Tibial nerve (tissue), 4 donors: ENCODE results near the gene LOXL1. TPM values are rescaled to one million over a fixed set of nuclear protein-coding genes. Genes with fewer than 3 reads are reported as not detected.
A peak's percentile ranks its signal among the peaks of the same experiment; 100 is the strongest.

Experiments used
- DNase-seq, 2 donors: peaks; one replicate each; pipeline ENCODE4 v3.0.0-alpha.2; 2019; ENCODE audit warnings: low spot score in 2 of 2
- H3K27ac ChIP-seq, 4 donors: fragments of 200-600 bp; sonication (generic) in 3 of 4; one replicate each; pipeline ENCODE4 v1.5.1; 2017 to 2019; ENCODE audit warnings: mild to moderate bottlenecking in 1 of 4
- H3K27me3 ChIP-seq, 2 donors: fragments of 200-600 bp; sonication (generic) in 1 of 2; one replicate each; pipeline versions ENCODE4 v1.5.1 to v1.6.0; 2017 to 2019
- H3K36me3 ChIP-seq, 3 donors: fragments of 200-600 bp; sonication (generic); one replicate each; pipeline ENCODE4 v1.5.1; 2018 to 2019
- H3K4me1 ChIP-seq, 4 donors: fragments of 200-600 bp; sonication (generic) in 3 of 4; one replicate each; pipeline ENCODE4 v1.5.1; 2017 to 2019
- H3K4me3 ChIP-seq, 4 donors: fragments of 200-600 bp; sonication (generic) in 3 of 4; one replicate each; pipeline ENCODE4 v1.5.1; 2017 to 2019; ENCODE audit warnings: mild to moderate bottlenecking in 1 of 4, moderate library complexity in 1 of 4
- H3K9me3 ChIP-seq, 4 donors: fragments of 200-600 bp; sonication (generic) in 3 of 4; one replicate each; pipeline ENCODE4 v1.5.1; 2017 to 2019
- EP300 ChIP-seq, 2 donors: sonication (generic); formaldehyde crosslinking; IDR thresholded peaks; one replicate each; pipeline ENCODE4 v1.6.1; 2017; ENCODE audit warnings: antibody characterized with exemption in 2 of 2, mild to moderate bottlenecking in 1 of 2
- POLR2A ChIP-seq, 2 donors: fragments of 450-650 bp; IDR thresholded peaks; one replicate each; pipeline ENCODE4 v1.6.1; 2017; ENCODE audit warnings: antibody characterized with exemption in 2 of 2, mild to moderate bottlenecking in 2 of 2, moderate library complexity in 2 of 2
- WGBS, 2 donors: methylation state at CpG; one replicate each; pipeline ENCODE4 v1.1.5; 2018; 5-methylcytosine and 5-hydroxymethylcytosine counted together
- total RNA-seq, 4 donors: library from RNA; depleted of rRNA; stranded (reverse); fragments of >200 nt; gene quantifications; one replicate each; pipeline ENCODE4 v1.1.0, GENCODE V29; 2016
- TF ChIP-seq, protein P1 (sequence below), 5 experiments: fragments of 200-600 bp in 3 of 5; fragments of 450-650 bp in 2 of 5; sonication (generic) in 3 of 5; IDR thresholded peaks; one replicate each; pipeline ENCODE4 v1.5.1; 2016 to 2019; ENCODE audit warnings: antibody characterized with exemption in 5 of 5, mild to moderate bottlenecking in 3 of 5, moderate library complexity in 2 of 5

Gene LOXL1
- total RNA-seq, 4 donors from 2014 or later, result 21.6 to 29.1 (median 24.4) TPM

DNA sequence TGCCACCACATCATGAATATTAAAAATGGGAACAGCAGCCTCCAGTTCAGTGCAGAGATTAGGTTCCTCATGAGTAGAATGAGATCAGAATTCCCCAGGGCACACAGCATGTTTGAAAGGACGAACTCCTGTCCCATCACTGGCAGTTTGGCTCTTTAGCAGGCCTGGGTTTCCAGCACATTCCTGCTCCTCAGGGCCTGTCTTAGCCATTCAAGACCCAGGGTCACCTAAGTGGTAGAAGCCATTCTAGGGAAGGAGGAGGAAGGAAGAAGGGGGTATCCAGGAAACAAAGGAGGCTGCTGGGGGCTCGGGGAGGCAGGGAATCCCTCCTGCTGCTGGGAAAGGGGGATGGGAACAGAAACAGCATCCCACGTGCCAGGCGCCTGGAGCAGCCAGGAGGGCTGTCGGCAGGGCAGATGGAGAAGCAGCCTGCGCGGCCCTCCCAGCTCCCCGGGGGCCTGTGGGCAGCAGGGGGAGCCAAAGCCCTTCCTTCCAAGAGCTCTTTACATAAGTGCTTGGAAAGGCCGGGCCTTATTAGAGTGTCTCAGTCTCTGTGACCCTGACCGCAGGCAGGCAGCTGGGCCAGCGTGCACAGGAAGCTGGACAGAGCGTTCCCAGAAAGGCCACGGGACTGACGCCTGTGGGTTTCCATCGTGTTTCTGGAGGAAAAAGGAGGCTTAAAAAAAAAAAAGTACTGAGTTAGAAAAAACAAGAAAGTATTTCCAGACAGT is 24.7 kb downstream of the LOXL1 start:
- TF ChIP-seq POLR2A (IDR thresholded peaks at IDR 0.05) (peak in 1 of 2 donors; percentile 38), EP300 (IDR thresholded peaks at IDR 0.05) (peak; percentile 96 to 97)
- TF ChIP-seq, protein P1, sequence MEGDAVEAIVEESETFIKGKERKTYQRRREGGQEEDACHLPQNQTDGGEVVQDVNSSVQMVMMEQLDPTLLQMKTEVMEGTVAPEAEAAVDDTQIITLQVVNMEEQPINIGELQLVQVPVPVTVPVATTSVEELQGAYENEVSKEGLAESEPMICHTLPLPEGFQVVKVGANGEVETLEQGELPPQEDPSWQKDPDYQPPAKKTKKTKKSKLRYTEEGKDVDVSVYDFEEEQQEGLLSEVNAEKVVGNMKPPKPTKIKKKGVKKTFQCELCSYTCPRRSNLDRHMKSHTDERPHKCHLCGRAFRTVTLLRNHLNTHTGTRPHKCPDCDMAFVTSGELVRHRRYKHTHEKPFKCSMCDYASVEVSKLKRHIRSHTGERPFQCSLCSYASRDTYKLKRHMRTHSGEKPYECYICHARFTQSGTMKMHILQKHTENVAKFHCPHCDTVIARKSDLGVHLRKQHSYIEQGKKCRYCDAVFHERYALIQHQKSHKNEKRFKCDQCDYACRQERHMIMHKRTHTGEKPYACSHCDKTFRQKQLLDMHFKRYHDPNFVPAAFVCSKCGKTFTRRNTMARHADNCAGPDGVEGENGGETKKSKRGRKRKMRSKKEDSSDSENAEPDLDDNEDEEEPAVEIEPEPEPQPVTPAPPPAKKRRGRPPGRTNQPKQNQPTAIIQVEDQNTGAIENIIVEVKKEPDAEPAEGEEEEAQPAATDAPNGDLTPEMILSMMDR (IDR thresholded peaks at IDR 0.05), result peak; percentile 60 to 94 (median 83)
- H3K36me3 ChIP-seq, result peaks cover 0 to 13% (median 0%) of the 10 kb centered on the region in 3 donors
- H3K4me1 ChIP-seq, result peaks cover 0 to 45% (median 23%) of the 10 kb centered on the region in 4 donors
- peak; percentile 91 to 94 for DNase-seq
- H3K4me3 ChIP-seq, result no peak overlapping the region
- H3K27ac ChIP-seq, result peak overlapping the region; percentile 81 to 99 (median 89)
- WGBS, 2 donors, result 2% methylated on average over 15 of the region's 15 CpGs
- no peaks in the 10 kb centered on the region for H3K9me3 ChIP-seq
- H3K27me3 ChIP-seq, result no peaks in the 10 kb centered on the region

DNA sequence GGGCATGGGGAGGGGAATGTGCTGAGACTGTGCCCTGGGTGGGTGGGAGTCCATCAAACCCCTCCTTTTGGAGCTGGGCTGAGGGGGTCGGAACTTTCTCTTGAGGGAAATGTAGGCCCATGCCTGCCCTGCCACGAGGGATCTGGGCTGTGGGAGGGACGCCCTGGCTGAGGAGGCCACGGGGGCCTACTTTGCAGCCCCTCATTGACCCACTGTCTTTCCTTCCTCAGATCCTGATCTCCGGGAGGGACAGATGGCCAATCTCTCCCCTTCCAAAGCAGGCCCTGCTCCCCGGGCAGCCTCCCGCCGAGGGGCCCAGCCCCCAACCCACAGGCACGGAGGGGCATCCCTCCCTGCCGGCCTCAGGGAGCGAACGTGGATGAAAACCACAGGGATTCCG is 25.3 kb downstream of the LOXL1 start:
- H3K27me3 ChIP-seq, result no peaks in the 10 kb centered on the region
- peaks cover 0 to 13% (median 0%) of the 10 kb centered on the region in 3 donors for H3K36me3 ChIP-seq
- H3K4me3 ChIP-seq, result no peak overlapping the region
- H3K4me1 ChIP-seq, result peaks cover 0 to 51% (median 24%) of the 10 kb centered on the region in 4 donors
- H3K27ac ChIP-seq, result peak overlapping the region; percentile 81 to 99 (median 89)
- 31 to 41% methylated on average over 13 of the region's 13 CpGs for WGBS, 2 donors
- TF ChIP-seq EP300 (IDR thresholded peaks at IDR 0.05), result no peak
- no peak for TF ChIP-seq POLR2A (IDR thresholded peaks at IDR 0.05)
- TF ChIP-seq, protein P1 (IDR thresholded peaks at IDR 0.05), result no peak
- no peaks in the 10 kb centered on the region for H3K9me3 ChIP-seq
- no peak for DNase-seq

DNA sequence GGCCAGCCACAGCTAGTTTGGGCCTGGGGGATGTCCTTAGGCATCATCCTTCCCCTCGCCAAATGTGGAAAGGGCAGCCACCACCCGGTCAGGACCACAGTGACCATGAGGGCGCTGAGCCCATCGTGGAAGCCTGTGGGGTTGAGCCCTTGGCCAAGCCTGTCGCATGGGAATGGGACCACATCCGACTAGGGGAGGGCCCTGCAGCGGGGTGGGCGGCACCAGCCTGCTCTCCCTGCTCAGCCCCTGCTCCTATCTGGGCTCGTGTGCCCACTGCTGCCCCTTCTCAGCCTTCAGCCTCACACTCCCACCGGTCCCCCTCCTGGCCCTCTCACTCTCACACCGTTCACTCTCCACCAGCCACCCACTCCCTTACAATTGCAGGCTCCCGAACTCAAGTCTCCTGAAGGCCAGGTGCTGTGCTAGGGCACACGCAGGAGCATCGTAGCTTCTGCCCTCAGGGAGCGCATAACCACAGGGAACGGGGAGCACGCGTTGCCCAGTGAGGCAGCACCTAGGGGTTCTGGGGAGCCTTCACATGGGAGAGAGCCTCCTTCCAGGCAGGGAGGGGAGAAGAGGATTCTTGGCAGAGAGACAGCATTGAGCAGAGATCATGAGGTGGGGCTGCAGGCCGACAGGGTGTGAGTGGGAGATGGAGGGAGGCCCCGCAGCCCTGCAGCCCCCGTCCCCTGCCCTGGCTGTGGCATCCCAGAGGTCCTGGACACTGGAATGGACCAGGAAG is 26.1 kb downstream of the LOXL1 start:
- 72 to 73% methylated on average over 21 of the region's 21 CpGs for WGBS, 2 donors
- TF ChIP-seq POLR2A (IDR thresholded peaks at IDR 0.05), result no peak
- no peak for TF ChIP-seq EP300 (IDR thresholded peaks at IDR 0.05)
- TF ChIP-seq, protein P1 (IDR thresholded peaks at IDR 0.05), result no peak
- Histone ChIP-seq H3K27ac (peak overlapping the region; percentile 81 to 99 (median 89)), H3K4me3 (no peak overlapping the region), H3K36me3 (peaks cover 0 to 8% (median 0%) of the 10 kb centered on the region in 3 donors), H3K4me1 (peaks cover 0 to 56% (median 28%) of the 10 kb centered on the region in 4 donors), H3K27me3 (no peaks in the 10 kb centered on the region), H3K9me3 (no peaks in the 10 kb centered on the region)
- no peak for DNase-seq

DNA sequence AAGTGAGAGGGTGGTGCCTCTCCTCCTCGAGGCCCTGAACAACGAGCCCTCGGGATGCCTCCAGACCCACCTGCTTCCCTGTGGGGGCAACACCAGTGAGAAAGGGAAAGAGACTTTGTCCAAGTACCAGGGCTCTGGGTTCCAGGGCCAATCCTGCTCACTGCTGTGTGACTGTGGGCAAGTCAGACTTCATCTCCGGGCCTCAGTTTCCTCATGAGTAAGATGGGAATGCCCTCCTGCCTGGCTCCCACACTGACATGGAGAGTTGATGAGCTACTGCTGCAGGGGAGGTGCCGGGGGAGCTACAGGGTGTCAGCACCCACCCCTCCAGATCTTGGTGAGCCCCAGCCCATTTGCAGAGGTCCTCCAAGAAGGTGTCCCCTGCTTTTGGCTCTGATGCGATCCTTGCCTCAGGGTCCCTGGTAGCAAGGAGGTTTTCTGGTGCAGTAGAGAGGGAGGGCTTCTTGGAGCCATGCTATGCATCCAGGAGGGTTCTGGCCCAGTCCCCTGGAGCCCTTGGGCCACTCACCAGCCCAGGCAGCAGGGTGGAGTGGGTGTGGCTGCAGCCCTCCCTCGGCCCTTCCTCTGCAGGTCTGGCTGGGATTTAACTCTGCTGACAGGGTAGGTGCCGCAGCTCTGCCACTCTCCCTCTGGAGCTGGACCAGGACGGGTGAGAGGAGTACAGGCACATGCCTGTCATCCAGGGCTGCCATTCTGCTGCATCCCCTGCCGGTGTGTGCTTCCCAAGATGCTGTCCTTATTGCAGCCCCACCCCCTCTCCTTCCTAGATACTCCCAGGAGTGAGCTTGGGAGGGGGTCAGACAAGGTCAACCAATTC is 26.9 kb downstream of the LOXL1 start:
- no peak overlapping the region for H3K4me3 ChIP-seq
- H3K4me1 ChIP-seq, result peaks cover 0 to 56% (median 28%) of the 10 kb centered on the region in 4 donors
- 65 to 79% methylated on average over 9 to 10 of the region's 10 CpGs for WGBS, 2 donors
- H3K27ac ChIP-seq, result peak overlapping the region; percentile 81 to 99 (median 89)
- no peaks in the 10 kb centered on the region for H3K36me3 ChIP-seq
- no peaks in the 10 kb centered on the region for H3K9me3 ChIP-seq
- no peaks in the 10 kb centered on the region for H3K27me3 ChIP-seq
- TF ChIP-seq EP300 (IDR thresholded peaks at IDR 0.05) (no peak), POLR2A (IDR thresholded peaks at IDR 0.05) (no peak)
- TF ChIP-seq, protein P1 (IDR thresholded peaks at IDR 0.05), result no peak
- DNase-seq, result no peak
